Measurements from ENCODE around the gene SMIM1.

Gene SMIM1

DNA sequence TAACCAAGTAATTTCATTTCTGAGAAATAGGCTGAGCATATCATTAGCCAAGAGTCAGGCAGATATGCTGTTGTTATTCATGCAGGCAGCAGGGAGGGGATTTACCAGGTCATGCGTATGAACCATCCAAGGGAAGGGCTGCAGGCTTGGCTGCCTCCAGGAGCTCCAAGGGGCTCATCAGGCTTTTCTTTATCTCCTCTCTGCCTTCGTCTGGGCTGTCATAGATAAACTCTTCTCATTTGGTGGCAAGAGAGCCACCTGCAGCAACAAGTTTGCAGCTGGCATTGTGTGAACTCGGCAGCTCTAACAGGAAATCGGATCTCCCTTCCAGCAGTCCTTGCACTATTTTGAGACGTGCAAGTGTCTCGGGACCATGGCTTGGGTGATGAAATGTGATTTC, 12.8 kb upstream of the SMIM1 start:
- DNase-seq: no peak

DNA sequence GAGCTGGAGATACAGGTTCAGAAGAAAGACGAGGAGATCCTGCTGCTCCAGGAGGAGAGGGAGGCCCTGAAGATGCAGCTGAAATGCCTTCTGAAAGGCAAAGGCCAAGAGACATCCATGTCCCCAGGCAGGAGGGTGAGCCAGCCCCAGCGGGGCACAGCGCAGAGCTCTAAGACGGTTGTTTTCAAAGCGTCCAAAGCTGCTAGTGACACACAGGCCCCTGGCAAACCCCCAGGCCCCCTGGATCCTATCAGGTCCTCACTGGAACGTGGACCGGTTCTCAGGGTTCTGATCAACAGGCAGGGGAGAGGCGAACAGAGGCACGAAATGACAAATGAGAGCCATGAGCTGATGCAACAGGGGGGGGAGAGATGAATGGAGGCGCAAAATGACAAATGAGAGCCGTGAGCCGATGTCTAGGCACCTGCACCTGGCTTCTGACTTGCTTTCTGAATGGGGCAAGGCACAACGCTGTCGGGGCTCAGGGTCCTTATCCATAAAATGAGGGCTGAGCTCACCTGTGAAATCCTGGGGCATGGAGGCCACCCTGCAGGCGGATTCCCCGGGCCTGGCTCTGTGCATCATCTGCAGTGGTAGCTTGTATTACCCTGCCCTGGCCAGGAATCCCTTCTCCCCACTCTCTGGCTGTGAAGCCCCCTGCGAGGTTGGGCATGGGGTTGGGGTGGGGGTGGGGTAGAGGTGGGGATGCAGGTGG, 11.1 kb upstream of the SMIM1 start:
- no peak for DNase-seq

DNA sequence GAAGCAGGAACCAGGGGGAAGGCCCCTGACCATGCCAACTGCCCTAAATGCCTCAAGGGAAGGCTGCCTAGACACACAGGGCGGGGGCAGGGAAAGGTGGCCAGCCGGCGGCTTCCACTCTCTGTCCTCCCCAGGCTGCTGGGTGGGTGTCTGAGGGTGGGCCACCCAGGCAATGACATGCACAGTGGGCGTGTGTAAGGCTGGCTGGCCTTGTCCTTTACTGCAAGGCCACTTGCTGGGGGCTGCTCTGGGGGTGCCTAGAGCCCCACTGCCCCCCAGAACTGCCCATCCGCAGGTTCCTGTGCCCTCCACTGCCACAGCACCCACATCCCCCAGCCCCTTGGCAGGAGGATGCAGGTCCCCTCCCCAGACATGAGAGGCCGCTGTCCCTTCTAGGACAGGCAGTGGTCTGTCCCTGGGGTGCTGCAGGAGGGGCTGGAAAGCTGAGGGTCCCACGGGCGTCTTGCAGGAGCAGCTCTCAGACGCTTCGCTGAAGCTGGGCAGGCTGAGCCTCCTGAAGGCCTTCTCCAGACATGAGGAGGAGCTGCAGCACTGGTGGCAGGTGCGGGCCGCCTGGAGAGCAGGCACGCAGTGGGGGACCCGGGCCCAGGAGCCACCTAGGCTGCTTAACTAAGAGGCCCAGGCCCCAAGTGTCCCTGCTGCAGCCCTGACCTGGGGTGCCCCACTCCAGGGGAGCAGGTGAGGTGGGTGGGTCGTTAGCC, 10.2 kb upstream of the SMIM1 start:
- no peak for DNase-seq

DNA sequence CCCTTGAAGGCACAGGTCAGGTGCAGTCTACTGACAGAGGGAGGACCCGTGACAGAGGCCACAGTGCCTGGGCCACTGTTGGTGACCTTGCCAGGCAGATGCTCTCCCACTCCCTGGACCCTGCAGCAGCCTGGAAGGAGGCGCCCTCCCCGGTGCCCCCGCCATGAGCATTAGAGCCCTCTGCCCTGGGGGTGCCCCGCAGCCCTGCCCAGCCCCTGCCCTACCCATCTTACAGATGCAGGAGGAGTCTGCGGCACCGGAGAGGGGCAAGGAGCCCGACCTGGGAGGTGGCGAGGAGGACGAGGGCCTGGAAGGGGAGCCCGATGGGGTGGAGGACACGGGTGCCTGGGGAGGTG, 9.7 kb upstream of the SMIM1 start:
- DNase-seq: no peak

GRCh38 chr1:3763351-3764125, 9.0 kb upstream of the SMIM1 start:
- DNase-seq: no peak

- no peak for DNase-seq
These were observed 5.1 kb upstream of the SMIM1 start for GRCh38 chr1:3767328-3767925.

- DNase-seq: no peak
These were observed 3.6 kb upstream of the SMIM1 start for GRCh38 chr1:3768811-3769390.

GRCh38 chr1:3770047-3770765, 2.3 kb upstream of the SMIM1 start:
- DNase-seq: no peak

DNA sequence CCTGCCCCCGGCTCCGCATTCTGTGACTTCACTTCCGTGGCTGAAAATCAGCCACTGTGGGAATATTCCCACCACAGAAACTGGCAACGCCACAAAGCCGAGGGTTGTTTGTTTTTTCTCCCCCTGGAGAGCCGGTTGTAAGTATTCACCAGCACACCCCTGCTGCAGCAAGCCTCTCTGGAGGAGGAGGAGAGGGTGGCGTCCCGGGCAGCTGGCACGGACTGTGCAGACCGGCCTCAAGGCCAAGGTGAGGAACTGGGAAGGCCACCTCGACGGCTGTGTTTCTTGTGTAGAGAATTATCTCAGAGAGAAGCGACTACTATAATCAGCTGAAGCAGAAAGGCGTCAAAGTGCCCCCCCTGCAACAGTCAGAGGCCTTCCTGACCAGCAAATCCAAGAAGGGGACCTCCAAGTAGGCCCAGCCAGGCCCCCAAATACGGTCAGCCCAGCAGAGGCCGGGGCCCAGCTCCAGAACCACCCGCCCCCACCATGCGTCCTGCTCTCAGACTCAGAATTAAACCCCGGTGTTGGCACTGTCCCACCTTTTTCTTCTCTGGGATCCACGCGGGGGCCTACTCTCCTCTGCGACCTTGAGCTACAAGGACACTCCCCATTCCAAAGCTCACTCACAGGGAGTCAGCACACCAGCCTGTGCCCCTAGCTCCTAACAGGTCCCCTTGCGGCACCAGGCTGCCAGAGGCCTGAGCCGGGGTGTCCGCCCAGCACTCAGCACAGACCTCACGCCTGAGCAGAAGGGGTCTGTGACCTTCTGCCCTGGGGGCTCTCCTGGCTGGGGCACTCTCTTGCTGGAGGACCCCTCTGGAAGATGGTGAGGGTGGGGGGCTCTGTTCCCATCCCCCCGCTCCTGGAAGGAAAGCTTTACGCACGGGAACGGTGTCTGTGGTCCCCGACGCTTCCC, 1.2 kb upstream of the SMIM1 start:
- no peak for DNase-seq

GRCh38 chr1:3772027-3772714, 378 bp upstream of the SMIM1 start:
- DNase-seq: no peak

GRCh38 chr1:3773572-3774275, 1.2 kb downstream of the SMIM1 start:
- no peak for DNase-seq

DNA sequence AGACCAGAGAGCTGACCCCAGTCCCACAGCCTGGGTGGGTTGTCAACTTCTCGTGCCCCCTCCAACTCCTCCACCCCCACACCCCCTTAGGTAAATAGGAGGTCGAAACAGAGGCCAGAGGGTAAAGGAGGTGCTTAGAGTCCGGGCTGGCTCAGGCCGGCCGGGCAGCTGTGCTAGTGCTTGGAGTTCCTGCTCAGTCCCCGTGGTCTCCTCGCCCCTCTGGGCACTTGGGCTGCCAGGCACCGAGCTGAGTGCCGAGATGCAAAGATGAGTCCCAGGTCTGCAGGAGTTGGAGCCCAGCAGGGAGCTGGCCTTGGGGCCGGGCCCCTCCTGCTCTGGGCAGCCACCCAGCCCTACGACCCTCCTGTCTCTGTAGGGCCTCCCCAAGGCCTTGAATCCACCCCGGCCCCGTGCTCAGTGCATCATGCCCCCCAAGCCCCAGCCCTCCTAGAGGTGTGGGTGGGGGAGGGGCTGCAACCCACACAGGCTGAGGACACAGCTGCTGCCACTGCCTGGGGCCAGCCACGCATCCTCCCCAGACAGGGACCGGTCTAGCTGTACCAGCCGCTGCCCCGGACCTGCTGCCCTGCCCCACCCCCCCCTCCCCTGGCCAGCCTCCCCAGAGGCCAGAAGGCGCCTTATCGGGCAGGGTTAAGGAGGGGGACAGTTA, 1.9 kb downstream of the SMIM1 start:
- DNase-seq: no peak

DNA sequence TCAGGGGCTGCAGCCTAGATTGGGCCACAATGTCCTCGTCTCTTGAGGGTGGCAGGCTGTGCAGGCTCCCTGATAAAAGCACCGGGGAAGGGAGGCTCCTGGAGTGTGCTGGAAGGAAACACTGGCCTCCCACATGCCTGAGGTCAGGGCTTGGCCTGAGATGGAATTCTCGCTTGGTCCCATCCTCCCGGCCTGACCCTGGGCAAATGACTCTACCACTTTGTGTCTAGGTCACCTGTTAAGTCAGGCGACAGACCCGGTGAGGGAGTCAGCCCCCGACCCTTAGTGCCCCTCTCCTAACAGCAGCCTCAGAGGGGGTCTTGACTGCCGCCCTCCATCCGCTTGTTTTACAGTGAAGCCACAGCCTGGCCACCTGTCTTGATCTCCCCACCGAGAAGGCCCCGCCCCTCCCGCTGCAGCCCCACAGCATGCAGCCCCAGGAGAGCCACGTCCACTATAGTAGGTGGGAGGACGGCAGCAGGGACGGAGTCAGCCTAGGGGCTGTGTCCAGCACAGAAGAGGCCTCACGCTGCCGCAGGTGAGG, 2.5 kb downstream of the SMIM1 start:
- DNase-seq: peak; percentile 50

- DNase-seq: peak; percentile 90
These were observed 3.1 kb downstream of the SMIM1 start for GRCh38 chr1:3775490-3776230.

- peak; percentile 94 for DNase-seq
These were observed 3.8 kb downstream of the SMIM1 start for GRCh38 chr1:3776231-3776961.

DNA sequence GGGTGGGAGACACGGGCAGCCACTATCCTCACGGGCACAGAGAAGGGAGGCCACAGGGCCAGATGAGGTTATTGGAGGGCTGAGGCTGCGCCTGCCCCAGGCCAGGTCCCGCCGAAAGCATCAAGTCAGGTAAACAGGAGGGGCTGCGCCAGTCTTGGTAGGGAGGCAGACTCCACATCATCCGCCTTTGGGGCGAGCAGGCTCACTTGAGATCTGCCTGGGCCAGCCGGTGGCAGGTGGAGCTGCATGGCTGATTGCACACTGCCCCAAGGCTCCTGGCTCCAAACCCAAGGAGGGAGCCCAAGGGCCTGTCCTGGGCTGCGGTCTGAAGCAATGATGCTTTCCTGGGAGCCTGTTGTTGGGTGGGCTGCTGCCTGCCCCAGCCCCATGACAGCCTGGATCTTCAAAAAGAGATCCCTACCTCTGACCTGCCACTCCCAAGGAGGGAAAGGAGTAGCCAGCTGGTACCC, 4.6 kb downstream of the SMIM1 start:
- DNase-seq: peak; percentile 87
